Suprapubic skin (tissue), 4 donors: Measurements from ENCODE around the gene BAIAP3. TPM values are rescaled to one million over a fixed set of nuclear protein-coding genes. Genes with fewer than 3 reads are reported as not detected.

Experiments used
- DNase-seq, 2 donors: peaks; one replicate each; pipeline ENCODE4 v3.0.0-alpha.2; 2019; ENCODE audit warnings: low spot score in 2 of 2
- H3K27ac ChIP-seq: fragments of 200-600 bp; sonication (generic); one replicate; pipeline ENCODE4 v1.5.1; 2019
- H3K27me3 ChIP-seq: fragments of 200-600 bp; sonication (generic); one replicate; pipeline ENCODE4 v1.5.1; 2019
- H3K36me3 ChIP-seq: fragments of 200-600 bp; sonication (generic); one replicate; pipeline ENCODE4 v1.5.1; 2019
- H3K4me1 ChIP-seq: fragments of 200-600 bp; sonication (generic); one replicate; pipeline ENCODE4 v1.5.1; 2019
- H3K4me3 ChIP-seq: fragments of 200-600 bp; sonication (generic); one replicate; pipeline ENCODE4 v1.5.1; 2019; ENCODE audit warnings: mild to moderate bottlenecking
- H3K9me3 ChIP-seq: fragments of 200-600 bp; sonication (generic); one replicate; pipeline ENCODE4 v1.5.1; 2019
- EP300 ChIP-seq: sonication (generic); formaldehyde crosslinking; IDR thresholded peaks from one replicate; pipeline ENCODE4 v1.6.1; 2017; ENCODE audit warnings: antibody characterized with exemption
- POLR2A ChIP-seq, 2 donors: fragments of 450-650 bp; IDR thresholded peaks; one replicate each; pipeline ENCODE4 v1.6.1; 2017; ENCODE audit warnings: antibody characterized with exemption in 2 of 2, mild to moderate bottlenecking in 2 of 2, moderate library complexity in 2 of 2
- POLR2AphosphoS5 ChIP-seq, 3 donors: sonication (generic); formaldehyde crosslinking; IDR thresholded peaks; one replicate each; pipeline ENCODE4 v1.6.1; 2017; ENCODE audit warnings: antibody characterized with exemption in 3 of 3
- WGBS: methylation state at CpG from one replicate; pipeline ENCODE4 v1.1.5; 2018; 5-methylcytosine and 5-hydroxymethylcytosine counted together
- total RNA-seq, 4 donors: library from RNA; depleted of rRNA; stranded (reverse); fragments of >200 nt; gene quantifications; one replicate each; pipeline ENCODE4 v1.1.0, GENCODE V29; 2016
- TF ChIP-seq, protein P1 (sequence below), 2 donors: fragments of 200-600 bp in 1 of 2; fragments of 450-650 bp in 1 of 2; sonication (generic) in 1 of 2; IDR thresholded peaks; one replicate each; pipeline ENCODE4 v1.5.1; 2016 to 2019; ENCODE audit warnings: antibody characterized with exemption in 2 of 2, mild to moderate bottlenecking in 1 of 2, moderate library complexity in 1 of 2

The BAIAP3 gene
- total RNA-seq, 4 donors from 2014 or later = 0.87 to 6.2 (median 2.5) TPM

DNA sequence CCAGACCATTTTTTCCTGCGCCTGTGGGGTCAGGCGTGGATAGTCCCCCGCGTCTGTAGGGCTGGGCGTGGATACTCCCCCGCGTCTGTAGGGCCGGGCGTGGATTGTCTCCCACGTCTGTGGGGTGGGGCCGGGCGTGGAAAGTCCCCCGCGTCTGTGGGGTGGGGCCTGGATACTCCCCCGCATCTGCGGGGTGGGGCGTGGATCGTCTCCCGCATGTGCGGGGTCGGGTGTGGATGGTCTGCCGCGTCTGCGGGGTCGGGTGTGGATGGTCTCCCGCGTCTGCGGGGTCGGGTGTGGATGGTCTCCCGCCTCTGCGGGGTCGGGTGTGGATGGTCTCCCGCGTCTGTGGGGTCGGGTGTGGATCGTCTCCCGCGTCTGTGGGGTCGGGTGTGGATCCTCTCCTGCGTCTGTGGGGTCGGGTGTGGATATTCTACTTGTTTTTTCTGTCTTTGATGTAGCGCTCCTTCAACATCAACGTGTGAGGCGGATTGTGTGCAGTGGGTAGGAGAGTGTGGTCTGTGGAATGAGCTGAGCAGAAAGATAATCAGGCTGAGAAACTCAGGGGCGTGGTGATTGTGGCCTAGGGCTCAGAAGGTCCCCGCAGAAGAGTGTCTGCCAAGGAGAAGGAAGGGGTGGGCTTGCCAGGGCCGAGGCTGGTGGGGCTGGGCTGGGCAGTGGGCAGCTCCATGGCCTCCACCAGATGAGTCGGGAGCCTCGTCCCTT lies 21.5 kb downstream of the BAIAP3 start:
- no peak overlapping the region for H3K27ac ChIP-seq
- H3K27me3 ChIP-seq = no peaks in the 10 kb centered on the region
- no peak for TF ChIP-seq EP300
- TF ChIP-seq, protein P1, sequence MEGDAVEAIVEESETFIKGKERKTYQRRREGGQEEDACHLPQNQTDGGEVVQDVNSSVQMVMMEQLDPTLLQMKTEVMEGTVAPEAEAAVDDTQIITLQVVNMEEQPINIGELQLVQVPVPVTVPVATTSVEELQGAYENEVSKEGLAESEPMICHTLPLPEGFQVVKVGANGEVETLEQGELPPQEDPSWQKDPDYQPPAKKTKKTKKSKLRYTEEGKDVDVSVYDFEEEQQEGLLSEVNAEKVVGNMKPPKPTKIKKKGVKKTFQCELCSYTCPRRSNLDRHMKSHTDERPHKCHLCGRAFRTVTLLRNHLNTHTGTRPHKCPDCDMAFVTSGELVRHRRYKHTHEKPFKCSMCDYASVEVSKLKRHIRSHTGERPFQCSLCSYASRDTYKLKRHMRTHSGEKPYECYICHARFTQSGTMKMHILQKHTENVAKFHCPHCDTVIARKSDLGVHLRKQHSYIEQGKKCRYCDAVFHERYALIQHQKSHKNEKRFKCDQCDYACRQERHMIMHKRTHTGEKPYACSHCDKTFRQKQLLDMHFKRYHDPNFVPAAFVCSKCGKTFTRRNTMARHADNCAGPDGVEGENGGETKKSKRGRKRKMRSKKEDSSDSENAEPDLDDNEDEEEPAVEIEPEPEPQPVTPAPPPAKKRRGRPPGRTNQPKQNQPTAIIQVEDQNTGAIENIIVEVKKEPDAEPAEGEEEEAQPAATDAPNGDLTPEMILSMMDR (IDR thresholded peaks at IDR 0.05) = no peak
- TF ChIP-seq POLR2AphosphoS5 (IDR thresholded peaks at IDR 0.05) = no peak
- TF ChIP-seq POLR2A (IDR thresholded peaks at IDR 0.05) = no peak
- peaks cover 52% of the 10 kb centered on the region for H3K4me1 ChIP-seq
- peaks cover 23% of the 10 kb centered on the region for H3K36me3 ChIP-seq
- 77% methylated on average over 45 of the region's 49 CpGs for WGBS
- H3K4me3 ChIP-seq = no peak overlapping the region
- H3K9me3 ChIP-seq = no peaks in the 10 kb centered on the region
- no peak for DNase-seq

DNA sequence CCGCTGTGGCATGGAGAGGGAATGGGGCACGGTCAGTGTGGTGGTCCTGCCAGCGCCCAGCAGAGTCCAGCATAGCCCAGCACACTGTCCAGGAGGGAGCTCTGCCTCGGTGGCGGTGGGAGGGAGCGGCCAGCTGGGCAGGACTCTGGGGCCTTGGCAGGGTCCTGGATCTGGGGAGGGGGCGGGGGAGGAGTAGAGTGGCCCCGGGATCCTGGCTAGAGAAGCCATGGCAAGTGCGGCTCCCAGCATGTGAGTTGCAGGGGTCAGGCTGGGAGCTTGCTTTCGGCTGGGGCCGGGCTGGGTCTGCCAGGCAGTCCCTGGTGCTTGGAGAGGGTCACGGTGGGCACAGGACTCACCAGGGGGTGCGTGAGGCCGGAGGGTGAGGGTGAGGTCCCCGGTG lies 22.1 kb downstream of the BAIAP3 start:
- no peaks in the 10 kb centered on the region for H3K9me3 ChIP-seq
- H3K27ac ChIP-seq = no peak overlapping the region
- peaks cover 46% of the 10 kb centered on the region for H3K4me1 ChIP-seq
- peaks cover 23% of the 10 kb centered on the region for H3K36me3 ChIP-seq
- TF ChIP-seq EP300 (no peak), POLR2A (IDR thresholded peaks at IDR 0.05) (no peak), POLR2AphosphoS5 (IDR thresholded peaks at IDR 0.05) (no peak)
- TF ChIP-seq, protein P1 (IDR thresholded peaks at IDR 0.05) = no peak
- DNase-seq = no peak
- no peak overlapping the region for H3K4me3 ChIP-seq
- 87% methylated on average over 6 of the region's 15 CpGs for WGBS
- no peaks in the 10 kb centered on the region for H3K27me3 ChIP-seq

DNA sequence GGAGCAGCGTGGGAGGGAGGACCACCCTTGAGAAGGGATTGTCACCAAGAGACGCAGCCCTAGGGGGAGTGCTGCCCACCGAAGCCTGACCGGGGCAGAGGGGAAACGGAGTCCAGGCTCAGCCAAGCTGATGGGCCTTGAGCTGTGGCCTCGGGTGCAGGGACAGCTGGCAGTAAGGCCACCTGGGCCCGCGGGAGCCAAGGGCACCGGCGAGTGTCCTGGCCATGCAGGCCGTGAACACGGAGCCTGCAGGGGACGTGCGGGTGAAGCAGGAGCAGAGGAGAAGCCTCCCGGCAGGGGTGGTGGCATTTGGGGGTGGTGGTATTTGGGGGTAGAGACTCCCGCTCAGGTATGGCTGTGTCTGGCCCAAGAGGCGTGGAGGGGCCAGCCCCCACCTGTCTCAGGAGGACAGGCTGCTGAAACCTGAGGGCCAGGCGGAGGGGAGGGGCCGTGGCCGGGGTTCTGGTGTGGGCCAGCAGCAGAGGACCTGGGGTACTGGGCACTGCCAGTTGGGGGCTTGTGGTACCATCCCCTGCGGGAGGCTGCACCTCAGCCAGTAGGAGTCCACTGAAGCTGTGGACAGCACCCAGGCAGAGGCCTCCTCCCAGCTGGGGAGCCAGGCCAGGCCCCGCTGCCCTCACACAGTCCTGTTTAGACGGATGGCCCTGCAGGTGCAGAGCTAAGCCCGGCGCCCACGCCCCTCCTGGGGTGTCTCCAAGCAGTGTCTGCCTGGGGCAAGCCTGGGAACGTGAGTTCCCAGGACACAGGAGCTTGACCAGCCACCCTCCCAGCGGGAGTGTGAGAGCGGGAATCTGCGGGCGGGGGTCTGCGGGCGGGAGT lies 22.8 kb downstream of the BAIAP3 start:
- 80% methylated on average over 16 of the region's 33 CpGs for WGBS
- DNase-seq = no peak
- no peak overlapping the region for H3K4me3 ChIP-seq
- H3K27me3 ChIP-seq = no peaks in the 10 kb centered on the region
- peaks cover 24% of the 10 kb centered on the region for H3K36me3 ChIP-seq
- H3K4me1 ChIP-seq = peaks cover 39% of the 10 kb centered on the region
- no peak overlapping the region for H3K27ac ChIP-seq
- TF ChIP-seq EP300 (no peak), POLR2AphosphoS5 (IDR thresholded peaks at IDR 0.05) (no peak), POLR2A (IDR thresholded peaks at IDR 0.05) (no peak)
- TF ChIP-seq, protein P1 (IDR thresholded peaks at IDR 0.05) = no peak
- no peaks in the 10 kb centered on the region for H3K9me3 ChIP-seq

DNA sequence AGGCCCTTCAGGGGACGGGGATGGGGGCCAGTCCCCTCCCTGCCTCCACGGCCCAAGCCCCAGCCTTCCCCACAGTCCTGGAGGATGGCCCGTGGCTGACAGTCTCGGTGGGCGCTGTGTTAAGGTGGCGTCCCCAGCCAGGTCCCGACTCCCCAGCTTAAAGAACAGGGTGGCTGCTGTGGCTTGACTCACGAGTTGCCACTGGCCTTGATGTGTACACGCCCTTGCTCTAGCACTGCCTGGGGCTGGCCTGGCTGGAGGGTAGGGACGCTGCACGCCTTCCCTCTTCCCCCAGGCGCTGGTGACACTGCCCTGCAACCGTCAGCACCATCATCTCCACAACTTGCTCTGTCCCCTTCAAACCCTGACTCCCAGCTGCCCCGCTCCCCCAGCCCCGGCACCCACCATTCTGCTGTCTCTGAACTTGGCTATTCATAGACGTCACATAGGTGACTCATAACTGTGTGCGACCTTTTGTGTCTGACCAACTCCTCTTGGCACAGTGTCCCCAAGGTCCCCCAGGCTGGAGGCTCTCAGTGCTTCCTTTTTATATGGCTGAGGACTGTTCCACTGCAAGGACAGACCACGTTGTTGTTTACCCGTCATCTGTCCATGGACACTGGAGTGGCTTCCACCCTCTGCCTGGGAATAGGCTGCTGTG lies 24.6 kb downstream of the BAIAP3 start:
- TF ChIP-seq EP300 = no peak
- TF ChIP-seq POLR2A (IDR thresholded peaks at IDR 0.05) = no peak
- no peak for TF ChIP-seq POLR2AphosphoS5 (IDR thresholded peaks at IDR 0.05)
- TF ChIP-seq, protein P1 (IDR thresholded peaks at IDR 0.05) = no peak
- H3K27me3 ChIP-seq = no peaks in the 10 kb centered on the region
- H3K9me3 ChIP-seq = no peaks in the 10 kb centered on the region
- H3K27ac ChIP-seq = no peak overlapping the region
- 68% methylated on average over 13 of the region's 19 CpGs for WGBS
- no peak overlapping the region for H3K4me3 ChIP-seq
- H3K4me1 ChIP-seq = peaks cover 27% of the 10 kb centered on the region
- peaks cover 41% of the 10 kb centered on the region for H3K36me3 ChIP-seq
- no peak for DNase-seq
